CD4-positive, alpha-beta T cell (primary cell): ENCODE measurements around the gene GNRH2. TPM values are rescaled to one million over a fixed set of nuclear protein-coding genes. Genes with fewer than 3 reads are reported as not detected.

Experiments used
- ATAC-seq: fragments of 200-7000 bp; cut with Tn5 transposase; one replicate; pipeline ENCODE4 v1.10.0; 2022; ENCODE audit warnings: mild to moderate bottlenecking; ENCODE audit not compliant: poor library complexity
- CTCF ChIA-PET: fragments of 350-600 bp; sonication (Branson Sonifier 250); formaldehyde crosslinking; loops from one replicate; lab custom pipeline; 2021; ENCODE audit warnings: antibody characterized with exemption, inconsistent platforms; lab: Charles Lee
- POLR2A ChIA-PET: fragments of 350-600 bp; sonication (Branson Sonifier 250); formaldehyde crosslinking; loops from one replicate; lab custom pipeline; 2021; ENCODE audit warnings: antibody characterized with exemption, inconsistent platforms; lab: Charles Lee
- DNase-seq, 14 experiments: peaks; one replicate each; pipeline ENCODE4 v3.0.0-alpha.2; 2013 to 2020; ENCODE audit warnings: mixed read lengths in 2 of 14
- H3K27ac ChIP-seq, 2 donors: one replicate each; pipeline versions ENCODE4 v1.5.1 to v1.7.0; 2013; ENCODE audit warnings: low read length in 2 of 2, low read depth in 1 of 2, mild to moderate bottlenecking in 1 of 2
- H3K27me3 ChIP-seq, 2 experiments: 1 replicate in 1 of 2; 2 replicates in 1 of 2; pipeline versions ENCODE4 v1.6.1 to v1.7.0; 2013; ENCODE audit warnings: low read length in 2 of 2, control low read depth in 1 of 2, mild to moderate bottlenecking in 1 of 2, moderate library complexity in 1 of 2; ENCODE audit not compliant: insufficient read depth in 2 of 2, control insufficient read depth in 1 of 2
- H3K36me3 ChIP-seq: one replicate; pipeline ENCODE4 v1.6.1; 2013; ENCODE audit warnings: low read length, control low read depth; ENCODE audit not compliant: insufficient read depth
- H3K4me1 ChIP-seq: one replicate; pipeline ENCODE4 v1.6.1; 2013; ENCODE audit warnings: low read length, control low read depth; ENCODE audit not compliant: insufficient read depth
- H3K4me3 ChIP-seq: one replicate; pipeline ENCODE4 v1.5.1; 2013; ENCODE audit warnings: mild to moderate bottlenecking, low read length, moderate library complexity
- H3K9me3 ChIP-seq, 2 experiments: 1 replicate in 1 of 2; 2 replicates in 1 of 2; pipeline versions ENCODE4 v1.6.1 to v1.7.0; 2013; ENCODE audit warnings: low read length in 2 of 2, mild to moderate bottlenecking in 2 of 2, control low read depth in 1 of 2, moderate library complexity in 1 of 2; ENCODE audit not compliant: control insufficient read depth in 1 of 2, insufficient read depth in 1 of 2
- H3K27ac Mint-ChIP-seq: one replicate; pipeline ENCODE4 v1.8.0; 2020; ENCODE audit warnings: mixed read lengths
- H3K27me3 Mint-ChIP-seq: one replicate; pipeline ENCODE4 v1.8.0; 2021; ENCODE audit warnings: mixed read lengths
- H3K36me3 Mint-ChIP-seq: one replicate; pipeline ENCODE4 v1.8.0; 2021; ENCODE audit warnings: low read depth, mixed read lengths
- H3K4me1 Mint-ChIP-seq: one replicate; pipeline ENCODE4 v1.8.0; 2021; ENCODE audit warnings: low read depth, mixed read lengths
- H3K4me3 Mint-ChIP-seq: one replicate; pipeline ENCODE4 v1.8.0; 2020; ENCODE audit warnings: mild to moderate bottlenecking, mixed read lengths
- H3K9me3 Mint-ChIP-seq: one replicate; pipeline ENCODE4 v1.8.0; 2020; ENCODE audit warnings: mixed read lengths
- intact Hi-C, 2 experiments: fragments of 100-400 bp; cut with DNase I in 1 of 2; cut with micrococcal nuclease in 1 of 2; formaldehyde crosslinking; loops; one replicate each; pipeline versions ENCODE4 v1.15.1 to v1.9.0; 2023 to 2025; cut with DNase I, micrococcal nuclease
- total RNA-seq, 174 experiments: library from RNA in 2 of 174; stranded (reverse) in 2 of 174; gene quantifications; one replicate each; pipeline ENCODE4 v1.2.3 and lab custom pipeline; 2021 to 2026
- TF ChIP-seq, protein P1 (sequence below): fragments of 200-600 bp; IDR thresholded peaks from one replicate; pipeline ENCODE4 v1.8.0; 2022; ENCODE audit warnings: antibody characterized with exemption, mild to moderate bottlenecking

Gene GNRH2
- total RNA-seq, 2 experiments from 2014 or later: not detected

DNA sequence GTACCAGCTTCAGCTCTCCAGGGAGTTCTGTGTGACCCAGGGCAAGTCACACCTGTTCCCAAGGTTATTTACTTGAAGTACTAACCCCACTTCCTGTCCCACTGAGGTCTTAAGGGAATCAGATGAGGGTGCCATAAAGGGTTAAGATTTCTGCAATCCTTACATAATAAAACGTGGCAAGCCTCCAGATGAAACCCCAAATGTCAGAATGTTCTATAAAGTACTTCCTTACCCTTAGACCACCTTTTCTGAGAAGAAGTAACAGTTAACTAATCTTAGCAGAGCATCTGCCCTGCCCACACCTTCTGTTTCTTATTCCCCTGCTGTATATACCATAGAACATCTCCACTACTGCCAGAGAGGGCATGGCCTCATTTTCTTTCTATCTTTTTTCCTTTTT lies 47.1 kb downstream of the GNRH2 start:
- Mint-ChIP-seq H3K9me3 (no peaks in the 10 kb centered on the region), H3K27me3 (peaks cover 8% of the 10 kb centered on the region), H3K36me3 (peaks cover 8% of the 10 kb centered on the region), H3K4me1 (peaks cover 38% of the 10 kb centered on the region), H3K27ac (peak overlapping the region; percentile 83), H3K4me3 (peak overlapping the region; percentile 74)
- ChIA-PET CTCF (no interaction called here), POLR2A (no interaction called here)
- intact Hi-C loops: loop anchor here in 1 of 2 experiments (2.0 kb wide), 1 partner anchor 18 kb away; no protein-coding TSS in a partner anchor
- Histone ChIP-seq H3K27me3 (peaks cover 0 to 11% of the 10 kb centered on the region in 2 experiments), H3K4me1 (peaks cover 26% of the 10 kb centered on the region), H3K4me3 (no peak overlapping the region), H3K27ac (no peak overlapping the region), H3K36me3 (no peaks in the 10 kb centered on the region), H3K9me3 (no peaks in the 10 kb centered on the region)
- no peak for DNase-seq
- TF ChIP-seq, protein P1, sequence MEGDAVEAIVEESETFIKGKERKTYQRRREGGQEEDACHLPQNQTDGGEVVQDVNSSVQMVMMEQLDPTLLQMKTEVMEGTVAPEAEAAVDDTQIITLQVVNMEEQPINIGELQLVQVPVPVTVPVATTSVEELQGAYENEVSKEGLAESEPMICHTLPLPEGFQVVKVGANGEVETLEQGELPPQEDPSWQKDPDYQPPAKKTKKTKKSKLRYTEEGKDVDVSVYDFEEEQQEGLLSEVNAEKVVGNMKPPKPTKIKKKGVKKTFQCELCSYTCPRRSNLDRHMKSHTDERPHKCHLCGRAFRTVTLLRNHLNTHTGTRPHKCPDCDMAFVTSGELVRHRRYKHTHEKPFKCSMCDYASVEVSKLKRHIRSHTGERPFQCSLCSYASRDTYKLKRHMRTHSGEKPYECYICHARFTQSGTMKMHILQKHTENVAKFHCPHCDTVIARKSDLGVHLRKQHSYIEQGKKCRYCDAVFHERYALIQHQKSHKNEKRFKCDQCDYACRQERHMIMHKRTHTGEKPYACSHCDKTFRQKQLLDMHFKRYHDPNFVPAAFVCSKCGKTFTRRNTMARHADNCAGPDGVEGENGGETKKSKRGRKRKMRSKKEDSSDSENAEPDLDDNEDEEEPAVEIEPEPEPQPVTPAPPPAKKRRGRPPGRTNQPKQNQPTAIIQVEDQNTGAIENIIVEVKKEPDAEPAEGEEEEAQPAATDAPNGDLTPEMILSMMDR: no peak
- no peak for ATAC-seq

DNA sequence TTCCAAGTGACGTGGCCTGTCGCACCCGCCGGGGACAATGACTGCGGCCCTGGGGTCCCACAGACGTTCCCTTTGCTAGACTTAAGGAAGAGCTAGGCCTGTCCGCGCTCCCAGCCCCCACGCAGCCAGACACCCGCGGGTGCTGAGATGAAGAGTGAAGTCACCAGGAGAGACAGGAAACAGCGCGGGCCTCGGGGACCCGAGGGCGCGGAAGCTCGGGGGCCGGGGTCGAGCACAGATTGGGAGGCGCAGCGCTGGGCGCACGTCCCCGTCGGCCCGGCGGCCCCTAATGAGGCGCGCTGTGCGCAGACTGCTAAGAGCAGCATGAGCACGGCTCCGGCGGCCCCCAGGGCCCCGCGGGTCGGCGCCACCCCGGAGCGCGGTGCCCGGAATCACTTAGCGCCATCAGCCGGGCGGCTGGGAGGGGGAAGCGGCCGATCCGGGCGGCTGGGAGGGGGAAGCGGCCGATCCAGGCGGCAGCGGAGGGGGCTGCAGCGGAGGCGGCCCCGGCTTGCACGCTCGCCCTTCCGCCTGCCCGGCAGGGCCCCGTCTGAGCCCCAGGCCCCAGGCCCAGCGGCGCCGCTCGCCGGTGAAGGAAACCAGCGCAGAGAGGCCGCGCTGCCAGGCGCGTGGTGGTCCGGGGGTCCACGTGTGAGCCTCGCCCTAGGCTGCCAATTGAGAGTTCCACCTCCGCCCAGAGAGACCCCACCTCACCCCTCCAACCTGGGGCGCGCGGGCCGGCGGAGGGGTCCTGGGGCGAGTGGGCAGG lies 49.4 kb downstream of the GNRH2 start:
- peak overlapping the region; percentile 76 to 86 for H3K27ac ChIP-seq
- peaks cover 40% of the 10 kb centered on the region for H3K4me1 Mint-ChIP-seq
- peaks cover 26% of the 10 kb centered on the region for H3K4me1 ChIP-seq
- intact Hi-C loops: loop anchor here in 1 of 2 experiments (1.0 to 2.0 kb wide), 3 partner anchors 15 to 24 kb away; no protein-coding TSS in a partner anchor
- H3K9me3 ChIP-seq: no peaks in the 10 kb centered on the region
- peak; percentile 25 to 70 (median 52) for DNase-seq
- H3K27me3 ChIP-seq: peaks cover 0 to 11% of the 10 kb centered on the region in 2 experiments
- peak overlapping the region; percentile 47 for H3K4me3 ChIP-seq
- peak overlapping the region; percentile 100 for H3K27ac Mint-ChIP-seq
- TF ChIP-seq, protein P1: no peak
- POLR2A ChIA-PET: interaction anchor here (0.7 to 3.7 kb wide), 16 partner anchors 9 to 111 kb away, joined by 3 to 48 read pairs (median 4); partner anchors contain the start of genes MRPS26 and OXT
- peak overlapping the region; percentile 95 for H3K4me3 Mint-ChIP-seq
- CTCF ChIA-PET: interaction anchor here (0.8 to 1.9 kb wide), 4 partner anchors 16 to 39 kb away, joined by 3 to 8 read pairs (median 4); no protein-coding TSS in a partner anchor
- H3K9me3 Mint-ChIP-seq: no peaks in the 10 kb centered on the region
- H3K27me3 Mint-ChIP-seq: peaks cover 8% of the 10 kb centered on the region
- H3K36me3 ChIP-seq: no peaks in the 10 kb centered on the region
- peak; percentile 21 for ATAC-seq
- H3K36me3 Mint-ChIP-seq: peaks cover 8% of the 10 kb centered on the region

DNA sequence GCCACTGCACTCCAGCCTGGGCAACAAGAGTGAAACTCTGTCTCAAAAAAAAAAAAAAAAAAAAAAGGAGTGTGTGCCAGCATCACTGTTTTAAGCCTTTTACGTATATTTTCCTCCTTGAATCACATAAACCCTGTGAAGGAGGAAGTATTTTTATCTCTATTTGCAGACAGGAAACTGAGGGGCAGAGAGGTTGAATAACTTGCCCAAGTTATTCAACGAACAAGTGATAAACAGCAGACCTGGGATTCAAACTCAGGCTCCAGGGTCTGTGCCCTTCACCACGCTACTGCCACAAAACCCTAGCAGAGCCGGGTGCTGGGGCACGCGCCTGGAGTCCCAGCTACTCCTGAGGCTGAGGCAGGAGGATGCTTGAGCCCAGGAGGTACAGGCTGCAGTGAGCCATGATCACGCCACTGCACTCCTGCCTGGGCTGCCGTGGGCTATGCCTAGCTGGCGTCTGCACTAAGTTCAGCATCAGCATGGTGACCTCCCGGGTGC lies 50.5 kb downstream of the GNRH2 start:
- Histone ChIP-seq H3K4me1 (peaks cover 26% of the 10 kb centered on the region), H3K27ac (peak overlapping the region; percentile 76 to 86), H3K4me3 (no peak overlapping the region), H3K36me3 (no peaks in the 10 kb centered on the region), H3K27me3 (peaks cover 0 to 11% of the 10 kb centered on the region in 2 experiments), H3K9me3 (no peaks in the 10 kb centered on the region)
- Mint-ChIP-seq H3K27me3 (peaks cover 8% of the 10 kb centered on the region), H3K4me3 (peak overlapping the region; percentile 92), H3K4me1 (peaks cover 40% of the 10 kb centered on the region), H3K27ac (peak overlapping the region; percentile 100), H3K36me3 (peaks cover 8% of the 10 kb centered on the region), H3K9me3 (no peaks in the 10 kb centered on the region)
- CTCF ChIA-PET: interaction anchor here (1.5 to 1.9 kb wide), 2 partner anchors 17 to 24 kb away, joined by 5 to 8 read pairs; no protein-coding TSS in a partner anchor
- peak; percentile 67 for ATAC-seq
- DNase-seq: peak in 10 of 14 experiments; percentile 32 to 73 (median 52)
- TF ChIP-seq, protein P1: no peak
- intact Hi-C loops: loop anchor here in 1 of 2 experiments (2.0 kb wide), 2 partner anchors 21 to 25 kb away; no protein-coding TSS in a partner anchor
- POLR2A ChIA-PET: interaction anchor here (0.7 to 3.7 kb wide), 11 partner anchors 7 to 129 kb away, joined by 3 to 48 read pairs (median 7); partner anchors contain the start of gene OXT
